Prostate gland (tissue), 2 donors: Measurements from ENCODE around the gene TSPAN18.

Experiments
- POLR2AphosphoS5 ChIP-seq: sonication (generic); formaldehyde crosslinking; IDR thresholded peaks from one replicate; pipeline ENCODE4 v1.6.1; 2017; ENCODE audit warnings: antibody characterized with exemption
- TF ChIP-seq, protein P1 (sequence below), 4 experiments: fragments of 200-600 bp in 2 of 4; fragments of 450-650 bp in 2 of 4; sonication (generic) in 2 of 4; IDR thresholded peaks; 1 replicate in 3 of 4; 2 replicates in 1 of 4; pipeline ENCODE4 v1.5.1; 2016 to 2019; ENCODE audit warnings: antibody characterized with exemption in 4 of 4, mild to moderate bottlenecking in 2 of 4, moderate library complexity in 2 of 4

DNA sequence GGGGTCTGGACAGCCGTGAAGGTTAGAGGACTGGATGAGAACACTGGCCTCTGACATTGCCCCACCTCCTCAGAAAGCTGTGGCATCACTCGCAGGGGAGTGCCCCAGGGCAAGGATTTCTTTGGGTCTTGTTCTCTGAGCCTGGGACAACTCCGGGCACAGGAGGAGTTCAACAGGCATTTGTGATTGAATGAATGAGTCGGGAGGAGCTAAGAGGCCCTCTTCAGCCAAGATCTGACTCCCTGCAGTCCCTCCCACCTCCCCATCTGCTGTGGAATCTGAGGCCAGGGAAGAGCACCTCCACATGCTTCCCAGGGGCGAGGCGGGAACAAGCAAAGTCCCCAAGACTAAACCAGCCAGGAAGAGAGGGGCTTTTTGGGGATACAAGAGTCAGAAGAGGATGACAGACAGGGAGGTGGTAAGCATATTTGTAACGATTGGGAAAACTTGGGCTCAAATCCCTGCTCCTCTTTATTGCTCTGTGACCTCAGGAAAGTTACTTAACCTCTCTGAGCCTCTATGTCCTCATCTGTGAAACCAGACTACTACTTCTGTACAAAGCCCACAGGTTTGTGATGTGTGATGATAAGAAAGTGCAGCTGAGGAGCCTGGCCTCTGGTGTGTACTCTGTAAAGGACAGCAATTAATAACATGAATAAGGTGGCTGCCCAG is 217.6 kb downstream of the TSPAN18 start:
- TF ChIP-seq, protein P1, sequence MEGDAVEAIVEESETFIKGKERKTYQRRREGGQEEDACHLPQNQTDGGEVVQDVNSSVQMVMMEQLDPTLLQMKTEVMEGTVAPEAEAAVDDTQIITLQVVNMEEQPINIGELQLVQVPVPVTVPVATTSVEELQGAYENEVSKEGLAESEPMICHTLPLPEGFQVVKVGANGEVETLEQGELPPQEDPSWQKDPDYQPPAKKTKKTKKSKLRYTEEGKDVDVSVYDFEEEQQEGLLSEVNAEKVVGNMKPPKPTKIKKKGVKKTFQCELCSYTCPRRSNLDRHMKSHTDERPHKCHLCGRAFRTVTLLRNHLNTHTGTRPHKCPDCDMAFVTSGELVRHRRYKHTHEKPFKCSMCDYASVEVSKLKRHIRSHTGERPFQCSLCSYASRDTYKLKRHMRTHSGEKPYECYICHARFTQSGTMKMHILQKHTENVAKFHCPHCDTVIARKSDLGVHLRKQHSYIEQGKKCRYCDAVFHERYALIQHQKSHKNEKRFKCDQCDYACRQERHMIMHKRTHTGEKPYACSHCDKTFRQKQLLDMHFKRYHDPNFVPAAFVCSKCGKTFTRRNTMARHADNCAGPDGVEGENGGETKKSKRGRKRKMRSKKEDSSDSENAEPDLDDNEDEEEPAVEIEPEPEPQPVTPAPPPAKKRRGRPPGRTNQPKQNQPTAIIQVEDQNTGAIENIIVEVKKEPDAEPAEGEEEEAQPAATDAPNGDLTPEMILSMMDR (IDR thresholded peaks at IDR 0.05), result no peak
- no peak for TF ChIP-seq POLR2AphosphoS5
